HepG2 (cell line): Measurements from ENCODE around the gene ZNHIT1. TPM values are rescaled to one million over a fixed set of nuclear protein-coding genes. Genes with fewer than 3 reads are reported as not detected.
A peak's percentile ranks its signal among the peaks of the same experiment; 100 is the strongest.

Experiments used
- FOXO1 ChIP-seq: sonication (generic); formaldehyde crosslinking; IDR thresholded peaks from 2 replicates; pipeline ENCODE4 v1.4.0; 2020; ENCODE audit warnings: missing genetic modification reagents
- LCORL ChIP-seq, 2 experiments: fragments of 450-650 bp in 1 of 2; sonication (generic) in 1 of 2; formaldehyde crosslinking in 1 of 2; IDR thresholded peaks; 2 replicates each; pipeline versions ENCODE4 v1.5.0 to v1.6.1; 2017 to 2020; ENCODE audit warnings: antibody characterized with exemption in 1 of 2, missing genetic modification reagents in 1 of 2
- MYPOP ChIP-seq: sonication (generic); formaldehyde crosslinking; IDR thresholded peaks from 2 replicates; pipeline ENCODE4 v1.8.1; 2023; ENCODE audit warnings: mild to moderate bottlenecking, moderate library complexity, missing genetic modification reagents
- NONO ChIP-seq, 2 experiments: fragments of 450-650 bp in 1 of 2; sonication (generic) in 1 of 2; formaldehyde crosslinking in 1 of 2; IDR thresholded peaks in 1 of 2; conservative IDR thresholded peaks in 1 of 2; 2 replicates each; pipeline versions ENCODE4 v1.6.1 to v1.8.0; 2017 to 2022; ENCODE audit warnings: mild to moderate bottlenecking in 1 of 2, missing genetic modification reagents in 1 of 2, moderate library complexity in 1 of 2
- REL ChIP-seq: sonication (generic); formaldehyde crosslinking; conservative IDR thresholded peaks from 2 replicates; pipeline ENCODE4 v1.8.0; 2022; ENCODE audit warnings: mild to moderate bottlenecking, missing genetic modification reagents, moderate library complexity
- SMAD3 ChIP-seq: sonication (generic); formaldehyde crosslinking; IDR thresholded peaks from 2 replicates; pipeline ENCODE4 v1.4.0; 2020; ENCODE audit warnings: missing genetic modification reagents
- SOX13 ChIP-seq, 3 experiments: fragments of 450-650 bp in 1 of 3; sonication (generic) in 1 of 3; formaldehyde crosslinking in 1 of 3; IDR thresholded peaks in 2 of 3; conservative IDR thresholded peaks in 1 of 3; 2 replicates each; pipeline versions ENCODE4 v1.5.0 to v1.6.1; 2016 to 2020; ENCODE audit warnings: antibody characterized with exemption in 1 of 3, mild to moderate bottlenecking in 1 of 3, missing compliant biosample characterization in 1 of 3, missing genetic modification reagents in 1 of 3, moderate library complexity in 1 of 3
- ZMYM3 ChIP-seq: sonication (generic); formaldehyde crosslinking; IDR thresholded peaks from 2 replicates; pipeline ENCODE4 v1.5.1; 2020; ENCODE audit warnings: mild to moderate bottlenecking, missing genetic modification reagents
- ZNF333 ChIP-seq: sonication (generic); formaldehyde crosslinking; IDR thresholded peaks from 2 replicates; pipeline ENCODE4 v1.4.0; 2020; ENCODE audit warnings: mild to moderate bottlenecking, missing genetic modification reagents, borderline replicate concordance
- ZNF772 ChIP-seq: sonication (generic); formaldehyde crosslinking; IDR thresholded peaks from 2 replicates; pipeline ENCODE4 v1.5.0; 2020; ENCODE audit warnings: mild to moderate bottlenecking, missing genetic modification reagents
- ZNF792 ChIP-seq: IDR thresholded peaks from 2 replicates; pipeline ENCODE4 v1.6.1; 2016
- polyA plus RNA-seq, 8 experiments: library from polyadenylated mRNA; depleted of rRNA in 3 of 8; stranded (reverse) in 7 of 8; unstranded in 1 of 8; fragments of >200 nt; fragmentation: Illumina TruSeq in 4 of 8; extraction: Trizol in 4 of 8; gene quantifications; 2 replicates each; pipeline versions ENCODE4 v1.2.1 to v1.2.3, GENCODE V29; 2011 to 2016; ENCODE audit warnings: low read depth in 4 of 8, missing spikeins in 1 of 8, mixed read lengths in 1 of 8; ENCODE audit not compliant: insufficient read depth in 1 of 8
- total RNA-seq, 5 experiments: library from RNA; depleted of rRNA; stranded (reverse); fragments of >200 nt; fragmentation: Illumina TruSeq; extraction: Trizol; gene quantifications; 2 replicates each; pipeline ENCODE4 v1.2.3, GENCODE V29; 2016; ENCODE audit warnings: low read depth in 1 of 5
- TF ChIP-seq, protein P1 (sequence below): sonication (generic); formaldehyde crosslinking; conservative IDR thresholded peaks from 2 replicates; pipeline ENCODE4 v1.4.0; 2020; ENCODE audit warnings: mild to moderate bottlenecking, missing genetic modification reagents, moderate library complexity
- TF ChIP-seq, protein P2 (sequence below): IDR thresholded peaks from 2 replicates; pipeline ENCODE4 v1.6.1; 2018; ENCODE audit warnings: missing genetic modification reagents, mild to moderate bottlenecking, missing compliant biosample characterization
- TF ChIP-seq, protein P3 (sequence below): sonication (generic); formaldehyde crosslinking; IDR thresholded peaks from 2 replicates; pipeline ENCODE4 v1.8.0; 2022; ENCODE audit warnings: missing genetic modification reagents, mild to moderate bottlenecking, inconsistent platforms, borderline replicate concordance
- TF ChIP-seq, protein P4 (sequence below): sonication (generic); formaldehyde crosslinking; IDR thresholded peaks from 2 replicates; pipeline ENCODE4 v1.8.0; 2022; ENCODE audit warnings: low read depth, missing genetic modification reagents
- TF ChIP-seq, protein P5 (sequence below): IDR thresholded peaks from 2 replicates; pipeline ENCODE4 v1.6.1; 2012; ENCODE audit warnings: inconsistent platforms

ZNHIT1 gene
- total and polyA plus RNA-seq, 2 of the 13 experiments (the other 11 are each of a cell fraction or from before 2014, with no cell fraction given), result 32.5 to 64.5 TPM

GRCh38 chr7:101201695-101202602 is 16.0 kb upstream of the ZNHIT1 start (continued):
- TF ChIP-seq, protein P1, sequence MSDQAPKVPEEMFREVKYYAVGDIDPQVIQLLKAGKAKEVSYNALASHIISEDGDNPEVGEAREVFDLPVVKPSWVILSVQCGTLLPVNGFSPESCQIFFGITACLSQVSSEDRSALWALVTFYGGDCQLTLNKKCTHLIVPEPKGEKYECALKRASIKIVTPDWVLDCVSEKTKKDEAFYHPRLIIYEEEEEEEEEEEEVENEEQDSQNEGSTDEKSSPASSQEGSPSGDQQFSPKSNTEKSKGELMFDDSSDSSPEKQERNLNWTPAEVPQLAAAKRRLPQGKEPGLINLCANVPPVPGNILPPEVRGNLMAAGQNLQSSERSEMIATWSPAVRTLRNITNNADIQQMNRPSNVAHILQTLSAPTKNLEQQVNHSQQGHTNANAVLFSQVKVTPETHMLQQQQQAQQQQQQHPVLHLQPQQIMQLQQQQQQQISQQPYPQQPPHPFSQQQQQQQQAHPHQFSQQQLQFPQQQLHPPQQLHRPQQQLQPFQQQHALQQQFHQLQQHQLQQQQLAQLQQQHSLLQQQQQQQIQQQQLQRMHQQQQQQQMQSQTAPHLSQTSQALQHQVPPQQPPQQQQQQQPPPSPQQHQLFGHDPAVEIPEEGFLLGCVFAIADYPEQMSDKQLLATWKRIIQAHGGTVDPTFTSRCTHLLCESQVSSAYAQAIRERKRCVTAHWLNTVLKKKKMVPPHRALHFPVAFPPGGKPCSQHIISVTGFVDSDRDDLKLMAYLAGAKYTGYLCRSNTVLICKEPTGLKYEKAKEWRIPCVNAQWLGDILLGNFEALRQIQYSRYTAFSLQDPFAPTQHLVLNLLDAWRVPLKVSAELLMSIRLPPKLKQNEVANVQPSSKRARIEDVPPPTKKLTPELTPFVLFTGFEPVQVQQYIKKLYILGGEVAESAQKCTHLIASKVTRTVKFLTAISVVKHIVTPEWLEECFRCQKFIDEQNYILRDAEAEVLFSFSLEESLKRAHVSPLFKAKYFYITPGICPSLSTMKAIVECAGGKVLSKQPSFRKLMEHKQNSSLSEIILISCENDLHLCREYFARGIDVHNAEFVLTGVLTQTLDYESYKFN (CRISPR knock-in tag), result peak; percentile 69
- TF ChIP-seq, protein P2, sequence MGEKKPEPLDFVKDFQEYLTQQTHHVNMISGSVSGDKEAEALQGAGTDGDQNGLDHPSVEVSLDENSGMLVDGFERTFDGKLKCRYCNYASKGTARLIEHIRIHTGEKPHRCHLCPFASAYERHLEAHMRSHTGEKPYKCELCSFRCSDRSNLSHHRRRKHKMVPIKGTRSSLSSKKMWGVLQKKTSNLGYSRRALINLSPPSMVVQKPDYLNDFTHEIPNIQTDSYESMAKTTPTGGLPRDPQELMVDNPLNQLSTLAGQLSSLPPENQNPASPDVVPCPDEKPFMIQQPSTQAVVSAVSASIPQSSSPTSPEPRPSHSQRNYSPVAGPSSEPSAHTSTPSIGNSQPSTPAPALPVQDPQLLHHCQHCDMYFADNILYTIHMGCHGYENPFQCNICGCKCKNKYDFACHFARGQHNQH, result no peak
- TF ChIP-seq ZNF772 (CRISPR knock-in tag) (peak; percentile 84; the same call in 1 of the 2 replicates), ZNF792 (CRISPR knock-in tag) (peak; percentile 30; the same call in 1 of the 2 replicates), ZMYM3 (CRISPR knock-in tag) (no peak; the same call in 1 of the 2 replicates), SOX13 (IDR thresholded peaks at IDR 0.05) (no peak), SOX13 (CRISPR knock-in tag; conservative IDR thresholded peaks at IDR 0.05 in 1 of 2, IDR thresholded peaks at IDR 0.05 in 1 of 2) (peak in 1 of 2 experiments; percentile 23; a peak in 1 of 4 replicates), MYPOP (CRISPR knock-in tag) (peak; percentile 43; the same call in 1 of the 2 replicates), ZNF333 (CRISPR knock-in tag) (peak; percentile 86), REL (CRISPR knock-in tag) (no peak), FOXO1 (0 out of 2 replicates have a peak, but pooled peaks have one; percentile 12), NONO (IDR thresholded peaks at IDR 0.05) (no peak), NONO (CRISPR knock-in tag; conservative IDR thresholded peaks at IDR 0.05) (peak; percentile 48), SMAD3 (CRISPR knock-in tag) (no peak), LCORL (IDR thresholded peaks at IDR 0.05) (no peak), LCORL (CRISPR knock-in tag; IDR thresholded peaks at IDR 0.05) (peak; percentile 71; the same call in 1 of the 2 replicates)
- TF ChIP-seq, protein P3, sequence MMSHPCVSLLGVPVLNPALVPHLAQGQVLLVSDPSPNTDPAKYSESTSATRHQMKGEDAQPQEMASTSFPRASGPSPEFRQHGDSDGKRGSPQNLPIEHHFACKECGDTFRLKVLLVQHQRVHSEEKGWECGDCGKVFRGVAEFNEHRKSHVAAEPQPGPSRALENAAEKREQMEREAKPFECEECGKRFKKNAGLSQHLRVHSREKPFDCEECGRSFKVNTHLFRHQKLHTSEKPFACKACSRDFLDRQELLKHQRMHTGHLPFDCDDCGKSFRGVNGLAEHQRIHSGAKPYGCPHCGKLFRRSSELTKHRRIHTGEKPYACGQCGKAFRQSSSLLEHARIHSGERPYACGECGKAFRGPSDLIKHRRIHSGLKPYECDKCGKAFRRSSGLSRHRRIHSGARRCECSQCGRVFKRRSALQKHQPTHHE, result peak; percentile 89
- TF ChIP-seq, protein P4, sequence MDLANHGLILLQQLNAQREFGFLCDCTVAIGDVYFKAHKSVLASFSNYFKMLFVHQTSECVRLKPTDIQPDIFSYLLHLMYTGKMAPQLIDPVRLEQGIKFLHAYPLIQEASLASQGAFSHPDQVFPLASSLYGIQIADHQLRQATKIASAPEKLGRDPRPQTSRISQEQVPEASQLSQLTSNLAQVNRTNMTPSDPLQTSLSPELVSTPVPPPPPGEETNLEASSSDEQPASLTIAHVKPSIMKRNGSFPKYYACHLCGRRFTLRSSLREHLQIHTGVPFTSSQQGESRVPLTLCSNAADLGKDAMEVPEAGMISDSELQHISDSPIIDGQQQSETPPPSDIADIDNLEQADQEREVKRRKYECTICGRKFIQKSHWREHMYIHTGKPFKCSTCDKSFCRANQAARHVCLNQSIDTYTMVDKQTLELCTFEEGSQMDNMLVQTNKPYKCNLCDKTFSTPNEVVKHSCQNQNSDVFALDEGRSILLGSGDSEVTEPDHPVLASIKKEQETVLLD (CRISPR knock-in tag), result no peak
- TF ChIP-seq, protein P5, sequence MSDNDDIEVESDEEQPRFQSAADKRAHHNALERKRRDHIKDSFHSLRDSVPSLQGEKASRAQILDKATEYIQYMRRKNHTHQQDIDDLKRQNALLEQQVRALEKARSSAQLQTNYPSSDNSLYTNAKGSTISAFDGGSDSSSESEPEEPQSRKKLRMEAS, result peak; percentile 17; the same call in 1 of the 2 replicates
